K562 (cell line): ENCODE measurements around the gene SLC25A1. TPM values are rescaled to one million over a fixed set of nuclear protein-coding genes. Genes with fewer than 3 reads are reported as not detected.

Experiments used
- polyA plus RNA-seq, 8 experiments: library from polyadenylated mRNA; depleted of rRNA in 4 of 8; stranded (reverse) in 5 of 8; unstranded in 3 of 8; fragments of >200 nt; fragmentation: Nextera tagmentation in 2 of 8; fragmentation: Illumina TruSeq in 1 of 8; extraction: Ambion mirVana in 2 of 8; extraction: Trizol in 1 of 8; gene quantifications; 2 replicates each; pipeline versions ENCODE4 v1.2.1 to v1.2.3, GENCODE V29; 2011 to 2014; ENCODE audit warnings: inconsistent platforms in 1 of 8, missing spikeins in 1 of 8
- total RNA-seq, 7 experiments: library from RNA; depleted of rRNA in 6 of 7; stranded (reverse); fragments of >200 nt in 6 of 7; fragmentation: Illumina TruSeq in 2 of 7; extraction: Trizol in 2 of 7; gene quantifications; 2 replicates each; pipeline versions ENCODE4 v1.2.1 to v1.2.3, GENCODE V29; 2011 to 2021; ENCODE audit warnings: low replicate concordance in 1 of 7
- TF ChIP-seq, protein P1 (sequence below), 2 experiments: fragments of 450-650 bp in 1 of 2; sonication (generic) in 1 of 2; formaldehyde crosslinking in 1 of 2; IDR thresholded peaks; 2 replicates each; pipeline versions ENCODE4 v1.7.1 to v1.9.0; 2016 to 2022; ENCODE audit warnings: inconsistent platforms in 1 of 2, mild to moderate bottlenecking in 1 of 2, missing genetic modification reagents in 1 of 2

SLC25A1 gene
- total and polyA plus RNA-seq, 9 of the 15 experiments (the other 6 are each of a cell fraction or from before 2014, with no cell fraction given), result 11.0 to 408 (median 110) TPM

DNA sequence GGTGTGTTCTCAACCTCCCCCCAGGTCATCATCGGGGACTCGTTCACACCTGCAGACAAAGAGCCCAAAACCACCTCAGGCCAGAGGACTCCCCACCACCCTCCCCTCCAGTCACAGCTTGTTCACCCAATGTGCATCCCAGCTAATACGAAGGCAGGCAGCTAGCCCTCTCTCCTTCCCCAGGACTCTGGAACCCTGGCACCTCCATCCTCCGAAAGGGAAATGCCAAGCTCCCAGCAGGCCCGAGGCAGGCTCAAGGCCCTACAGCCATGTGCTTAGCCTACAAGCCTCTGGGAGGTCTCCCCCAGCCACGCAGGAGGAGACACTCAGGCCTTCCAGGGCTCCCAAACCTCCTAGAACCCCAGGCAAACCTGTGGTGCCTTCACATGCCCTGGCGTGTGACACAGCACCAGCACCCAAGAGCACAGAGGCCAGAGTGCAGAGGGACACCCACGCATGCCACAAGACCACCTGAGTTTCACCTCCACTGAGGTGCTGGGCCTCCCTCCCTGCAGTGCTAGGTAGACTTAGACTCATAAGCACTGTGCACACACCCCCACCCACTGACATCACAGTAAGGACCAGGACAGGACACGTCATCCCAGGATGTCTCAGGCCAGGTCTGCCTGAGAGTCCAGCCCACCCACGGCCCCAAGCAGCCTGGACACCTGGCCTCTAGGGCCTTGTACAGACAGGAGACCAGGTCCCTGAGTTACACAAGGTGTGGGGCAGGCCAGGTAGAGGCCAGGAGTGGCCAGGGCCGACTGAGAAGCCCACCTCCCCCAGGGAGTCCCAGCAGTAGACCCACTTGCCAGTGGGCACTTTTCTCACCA, 40.9 kb downstream of the SLC25A1 start (continued):
- TF ChIP-seq, protein P1, sequence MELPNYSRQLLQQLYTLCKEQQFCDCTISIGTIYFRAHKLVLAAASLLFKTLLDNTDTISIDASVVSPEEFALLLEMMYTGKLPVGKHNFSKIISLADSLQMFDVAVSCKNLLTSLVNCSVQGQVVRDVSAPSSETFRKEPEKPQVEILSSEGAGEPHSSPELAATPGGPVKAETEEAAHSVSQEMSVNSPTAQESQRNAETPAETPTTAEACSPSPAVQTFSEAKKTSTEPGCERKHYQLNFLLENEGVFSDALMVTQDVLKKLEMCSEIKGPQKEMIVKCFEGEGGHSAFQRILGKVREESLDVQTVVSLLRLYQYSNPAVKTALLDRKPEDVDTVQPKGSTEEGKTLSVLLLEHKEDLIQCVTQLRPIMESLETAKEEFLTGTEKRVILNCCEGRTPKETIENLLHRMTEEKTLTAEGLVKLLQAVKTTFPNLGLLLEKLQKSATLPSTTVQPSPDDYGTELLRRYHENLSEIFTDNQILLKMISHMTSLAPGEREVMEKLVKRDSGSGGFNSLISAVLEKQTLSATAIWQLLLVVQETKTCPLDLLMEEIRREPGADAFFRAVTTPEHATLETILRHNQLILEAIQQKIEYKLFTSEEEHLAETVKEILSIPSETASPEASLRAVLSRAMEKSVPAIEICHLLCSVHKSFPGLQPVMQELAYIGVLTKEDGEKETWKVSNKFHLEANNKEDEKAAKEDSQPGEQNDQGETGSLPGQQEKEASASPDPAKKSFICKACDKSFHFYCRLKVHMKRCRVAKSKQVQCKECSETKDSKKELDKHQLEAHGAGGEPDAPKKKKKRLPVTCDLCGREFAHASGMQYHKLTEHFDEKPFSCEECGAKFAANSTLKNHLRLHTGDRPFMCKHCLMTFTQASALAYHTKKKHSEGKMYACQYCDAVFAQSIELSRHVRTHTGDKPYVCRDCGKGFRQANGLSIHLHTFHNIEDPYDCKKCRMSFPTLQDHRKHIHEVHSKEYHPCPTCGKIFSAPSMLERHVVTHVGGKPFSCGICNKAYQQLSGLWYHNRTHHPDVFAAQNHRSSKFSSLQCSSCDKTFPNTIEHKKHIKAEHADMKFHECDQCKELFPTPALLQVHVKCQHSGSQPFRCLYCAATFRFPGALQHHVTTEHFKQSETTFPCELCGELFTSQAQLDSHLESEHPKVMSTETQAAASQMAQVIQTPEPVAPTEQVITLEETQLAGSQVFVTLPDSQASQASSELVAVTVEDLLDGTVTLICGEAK (IDR thresholded peaks at IDR 0.05), result no peak
- TF ChIP-seq, protein P1 (CRISPR knock-in tag; IDR thresholded peaks at IDR 0.05), result peak; percentile 37; the same call in 1 of the 2 replicates
